Measurements from ENCODE around the gene ICOS. TPM values are rescaled to one million over a fixed set of nuclear protein-coding genes. Genes with fewer than 3 reads are reported as not detected.

ICOS gene
- total and polyA plus RNA-seq, 4 donors = 0.02 to 0.17 (median 0.09) TPM; not detected in 1

DNA sequence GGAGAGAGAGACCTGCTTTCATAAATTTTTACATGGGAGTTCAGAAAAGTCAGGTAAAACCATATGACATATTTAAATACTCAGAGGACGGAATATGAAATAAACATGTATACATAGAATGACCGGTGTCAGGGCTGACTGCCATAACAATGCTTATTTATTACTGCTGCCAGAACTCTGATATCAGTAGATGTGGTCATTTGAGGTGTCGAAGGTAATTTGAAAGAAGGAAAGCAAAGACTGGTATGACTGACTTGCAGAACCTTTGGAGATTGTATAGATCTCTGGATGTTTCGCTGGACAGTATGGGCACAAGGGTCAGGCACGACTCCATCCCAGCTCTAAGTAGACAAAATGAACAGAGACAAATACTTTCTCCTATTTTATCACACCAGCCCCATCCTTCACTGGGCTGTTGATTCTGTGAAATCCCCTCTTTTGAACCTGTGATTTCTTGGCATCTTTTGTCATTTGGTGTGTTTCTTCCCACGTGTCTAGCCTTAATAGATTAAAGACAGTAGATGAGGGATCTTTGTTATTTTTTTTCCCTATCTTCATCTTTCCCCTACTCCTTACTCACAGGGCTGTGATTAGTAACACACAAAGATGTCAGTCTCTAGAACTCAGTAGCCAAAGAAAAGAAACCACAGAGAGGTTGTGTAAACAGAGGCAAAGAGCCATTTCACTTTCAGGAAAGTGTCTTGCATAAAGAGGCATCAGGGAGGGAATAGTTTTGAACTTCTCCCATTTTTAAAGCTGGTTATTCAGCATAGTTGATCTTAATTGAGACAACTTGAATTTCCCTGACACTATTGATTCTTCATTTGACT, 61.6 kb downstream of the ICOS start:
- Histone ChIP-seq H3K4me3 (ENCODE audit: low read depth in 1 of 3, low read length in 3 of 3) (no peak overlapping the region), H3K36me3 (ENCODE audit: control insufficient read depth in 4 of 4, insufficient read depth in 3 of 4, low read depth in 1 of 4, low read length in 3 of 4) (no peaks in the 10 kb centered on the region), H3K27me3 (ENCODE audit: control insufficient read depth in 4 of 4, insufficient read depth in 4 of 4, low read length in 3 of 4) (peaks cover 0 to 3% (median 0%) of the 10 kb centered on the region in 4 donors), H3K27ac (ENCODE audit: low read depth in 1 of 2, low read length in 2 of 2) (no peak overlapping the region), H3K4me1 (ENCODE audit: control insufficient read depth in 4 of 4, insufficient read depth in 4 of 4, low read length in 3 of 4) (no peaks in the 10 kb centered on the region), H3K9ac (ENCODE audit: low read depth in 1 of 2, low read length in 2 of 2) (no peak overlapping the region), H3K9me3 (ENCODE audit: control insufficient read depth in 4 of 4, low read length in 3 of 4) (peaks cover 0 to under 1% (median 0%) of the 10 kb centered on the region in 4 donors)
- no peak for DNase-seq (ENCODE audit: low spot score)
- TF ChIP-seq, protein P1, sequence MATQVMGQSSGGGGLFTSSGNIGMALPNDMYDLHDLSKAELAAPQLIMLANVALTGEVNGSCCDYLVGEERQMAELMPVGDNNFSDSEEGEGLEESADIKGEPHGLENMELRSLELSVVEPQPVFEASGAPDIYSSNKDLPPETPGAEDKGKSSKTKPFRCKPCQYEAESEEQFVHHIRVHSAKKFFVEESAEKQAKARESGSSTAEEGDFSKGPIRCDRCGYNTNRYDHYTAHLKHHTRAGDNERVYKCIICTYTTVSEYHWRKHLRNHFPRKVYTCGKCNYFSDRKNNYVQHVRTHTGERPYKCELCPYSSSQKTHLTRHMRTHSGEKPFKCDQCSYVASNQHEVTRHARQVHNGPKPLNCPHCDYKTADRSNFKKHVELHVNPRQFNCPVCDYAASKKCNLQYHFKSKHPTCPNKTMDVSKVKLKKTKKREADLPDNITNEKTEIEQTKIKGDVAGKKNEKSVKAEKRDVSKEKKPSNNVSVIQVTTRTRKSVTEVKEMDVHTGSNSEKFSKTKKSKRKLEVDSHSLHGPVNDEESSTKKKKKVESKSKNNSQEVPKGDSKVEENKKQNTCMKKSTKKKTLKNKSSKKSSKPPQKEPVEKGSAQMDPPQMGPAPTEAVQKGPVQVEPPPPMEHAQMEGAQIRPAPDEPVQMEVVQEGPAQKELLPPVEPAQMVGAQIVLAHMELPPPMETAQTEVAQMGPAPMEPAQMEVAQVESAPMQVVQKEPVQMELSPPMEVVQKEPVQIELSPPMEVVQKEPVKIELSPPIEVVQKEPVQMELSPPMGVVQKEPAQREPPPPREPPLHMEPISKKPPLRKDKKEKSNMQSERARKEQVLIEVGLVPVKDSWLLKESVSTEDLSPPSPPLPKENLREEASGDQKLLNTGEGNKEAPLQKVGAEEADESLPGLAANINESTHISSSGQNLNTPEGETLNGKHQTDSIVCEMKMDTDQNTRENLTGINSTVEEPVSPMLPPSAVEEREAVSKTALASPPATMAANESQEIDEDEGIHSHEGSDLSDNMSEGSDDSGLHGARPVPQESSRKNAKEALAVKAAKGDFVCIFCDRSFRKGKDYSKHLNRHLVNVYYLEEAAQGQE (IDR thresholded peaks at IDR 0.05) = no peak
- TF ChIP-seq, protein P2, sequence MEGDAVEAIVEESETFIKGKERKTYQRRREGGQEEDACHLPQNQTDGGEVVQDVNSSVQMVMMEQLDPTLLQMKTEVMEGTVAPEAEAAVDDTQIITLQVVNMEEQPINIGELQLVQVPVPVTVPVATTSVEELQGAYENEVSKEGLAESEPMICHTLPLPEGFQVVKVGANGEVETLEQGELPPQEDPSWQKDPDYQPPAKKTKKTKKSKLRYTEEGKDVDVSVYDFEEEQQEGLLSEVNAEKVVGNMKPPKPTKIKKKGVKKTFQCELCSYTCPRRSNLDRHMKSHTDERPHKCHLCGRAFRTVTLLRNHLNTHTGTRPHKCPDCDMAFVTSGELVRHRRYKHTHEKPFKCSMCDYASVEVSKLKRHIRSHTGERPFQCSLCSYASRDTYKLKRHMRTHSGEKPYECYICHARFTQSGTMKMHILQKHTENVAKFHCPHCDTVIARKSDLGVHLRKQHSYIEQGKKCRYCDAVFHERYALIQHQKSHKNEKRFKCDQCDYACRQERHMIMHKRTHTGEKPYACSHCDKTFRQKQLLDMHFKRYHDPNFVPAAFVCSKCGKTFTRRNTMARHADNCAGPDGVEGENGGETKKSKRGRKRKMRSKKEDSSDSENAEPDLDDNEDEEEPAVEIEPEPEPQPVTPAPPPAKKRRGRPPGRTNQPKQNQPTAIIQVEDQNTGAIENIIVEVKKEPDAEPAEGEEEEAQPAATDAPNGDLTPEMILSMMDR (IDR thresholded peaks at IDR 0.05; ENCODE audit: low read depth, low read length, missing input control) = no peak
- TF ChIP-seq RAD21 (IDR thresholded peaks at IDR 0.05) = no peak
- TF ChIP-seq TAF1 (conservative IDR thresholded peaks at IDR 0.05) = no peak
- TF ChIP-seq, protein P3, sequence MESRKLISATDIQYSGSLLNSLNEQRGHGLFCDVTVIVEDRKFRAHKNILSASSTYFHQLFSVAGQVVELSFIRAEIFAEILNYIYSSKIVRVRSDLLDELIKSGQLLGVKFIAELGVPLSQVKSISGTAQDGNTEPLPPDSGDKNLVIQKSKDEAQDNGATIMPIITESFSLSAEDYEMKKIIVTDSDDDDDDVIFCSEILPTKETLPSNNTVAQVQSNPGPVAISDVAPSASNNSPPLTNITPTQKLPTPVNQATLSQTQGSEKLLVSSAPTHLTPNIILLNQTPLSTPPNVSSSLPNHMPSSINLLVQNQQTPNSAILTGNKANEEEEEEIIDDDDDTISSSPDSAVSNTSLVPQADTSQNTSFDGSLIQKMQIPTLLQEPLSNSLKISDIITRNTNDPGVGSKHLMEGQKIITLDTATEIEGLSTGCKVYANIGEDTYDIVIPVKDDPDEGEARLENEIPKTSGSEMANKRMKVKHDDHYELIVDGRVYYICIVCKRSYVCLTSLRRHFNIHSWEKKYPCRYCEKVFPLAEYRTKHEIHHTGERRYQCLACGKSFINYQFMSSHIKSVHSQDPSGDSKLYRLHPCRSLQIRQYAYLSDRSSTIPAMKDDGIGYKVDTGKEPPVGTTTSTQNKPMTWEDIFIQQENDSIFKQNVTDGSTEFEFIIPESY (IDR thresholded peaks at IDR 0.05) = no peak
- TF ChIP-seq FOXA1 (IDR thresholded peaks at IDR 0.05) = no peak
- TF ChIP-seq, protein P4, sequence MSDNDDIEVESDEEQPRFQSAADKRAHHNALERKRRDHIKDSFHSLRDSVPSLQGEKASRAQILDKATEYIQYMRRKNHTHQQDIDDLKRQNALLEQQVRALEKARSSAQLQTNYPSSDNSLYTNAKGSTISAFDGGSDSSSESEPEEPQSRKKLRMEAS (IDR thresholded peaks at IDR 0.05) = no peak
- TF ChIP-seq GABPA (IDR thresholded peaks at IDR 0.05 in 1 of 2, conservative IDR thresholded peaks at IDR 0.05 in 1 of 2) = no peak
- no peak for TF ChIP-seq YY1 (IDR thresholded peaks at IDR 0.05)
- TF ChIP-seq EGR1 (IDR thresholded peaks at IDR 0.05; ENCODE audit: low read depth in 2 of 2) = no peak
- TF ChIP-seq, protein P5, sequence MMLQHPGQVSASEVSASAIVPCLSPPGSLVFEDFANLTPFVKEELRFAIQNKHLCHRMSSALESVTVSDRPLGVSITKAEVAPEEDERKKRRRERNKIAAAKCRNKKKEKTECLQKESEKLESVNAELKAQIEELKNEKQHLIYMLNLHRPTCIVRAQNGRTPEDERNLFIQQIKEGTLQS (IDR thresholded peaks at IDR 0.05) = no peak
- no peak for TF ChIP-seq HNF4A (conservative IDR thresholded peaks at IDR 0.05)
- WGBS = 78% methylated on average over 6 of the region's 6 CpGs

DNA sequence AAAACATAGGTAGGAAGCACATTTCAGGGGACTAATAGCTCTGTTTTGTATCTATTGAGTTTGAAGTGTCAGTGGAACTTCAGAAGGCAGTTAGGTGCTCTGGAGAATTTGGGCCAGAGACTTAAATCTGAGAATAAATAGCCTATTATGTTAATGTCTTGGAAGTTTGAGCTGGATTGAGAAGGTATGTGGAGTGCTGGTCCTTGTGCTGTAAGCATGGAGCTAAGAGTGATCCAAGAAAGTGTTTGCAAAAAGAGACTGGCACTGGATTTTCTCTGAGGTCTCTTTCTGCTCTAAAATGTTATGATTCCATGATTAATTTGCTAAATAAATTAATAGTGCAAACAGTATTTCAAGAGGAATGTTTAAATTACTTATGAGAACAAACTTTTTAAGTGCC, 63.3 kb downstream of the ICOS start:
- no peak overlapping the region for H3K27ac ChIP-seq (ENCODE audit: low read depth in 1 of 2, low read length in 2 of 2)
- no peaks in the 10 kb centered on the region for H3K4me1 ChIP-seq (ENCODE audit: control insufficient read depth in 4 of 4, insufficient read depth in 4 of 4, low read length in 3 of 4)
- DNase-seq (ENCODE audit: low spot score) = no peak
- peaks cover 0 to 2% (median 0%) of the 10 kb centered on the region in 4 donors for H3K9me3 ChIP-seq (ENCODE audit: control insufficient read depth in 4 of 4, low read length in 3 of 4)
- H3K4me3 ChIP-seq (ENCODE audit: low read depth in 1 of 3, low read length in 3 of 3) = no peak overlapping the region
- H3K9ac ChIP-seq (ENCODE audit: low read depth in 1 of 2, low read length in 2 of 2) = no peak overlapping the region
- TF ChIP-seq, protein P3 (IDR thresholded peaks at IDR 0.05) = no peak
- TF ChIP-seq, protein P1 (IDR thresholded peaks at IDR 0.05) = no peak
- H3K36me3 ChIP-seq (ENCODE audit: control insufficient read depth in 4 of 4, insufficient read depth in 3 of 4, low read depth in 1 of 4, low read length in 3 of 4) = no peaks in the 10 kb centered on the region
- peaks cover 0 to 3% (median 0%) of the 10 kb centered on the region in 4 donors for H3K27me3 ChIP-seq (ENCODE audit: control insufficient read depth in 4 of 4, insufficient read depth in 4 of 4, low read length in 3 of 4)

All from liver (tissue), 9 donors.